SKM-1 treated with dmso at 0.1 percent for 144 hours (cell line): Measurements from ENCODE around the gene TPST2.
A peak's percentile ranks its signal among the peaks of the same experiment; 100 is the strongest.

Experiments used
- DNase-seq: peaks from one replicate; lab custom pipeline; 2025; ENCODE audit not compliant: unreplicated experiment; lab: John Stamatoyannopoulos, UW

The TPST2 gene

GRCh38 chr22:26610996-26611395 lies 21.1 kb upstream of the TPST2 start:
- DNase-seq, result no peak

GRCh38 chr22:26610072-26610958 lies 20.4 kb upstream of the TPST2 start:
- no peak for DNase-seq

- DNase-seq, result no peak
Measured at GRCh38 chr22:26609287-26609686, 19.4 kb upstream of the TPST2 start.

- no peak for DNase-seq
Measured at GRCh38 chr22:26608129-26608528, 18.2 kb upstream of the TPST2 start.

GRCh38 chr22:26606611-26607010 lies 16.7 kb upstream of the TPST2 start:
- DNase-seq, result no peak

GRCh38 chr22:26604368-26604767 lies 14.4 kb upstream of the TPST2 start:
- DNase-seq, result no peak

GRCh38 chr22:26602127-26602526 lies 12.2 kb upstream of the TPST2 start:
- DNase-seq, result no peak

GRCh38 chr22:26601726-26602125 lies 11.8 kb upstream of the TPST2 start:
- DNase-seq, result no peak

- DNase-seq, result no peak
Measured at GRCh38 chr22:26599505-26599904, 9.6 kb upstream of the TPST2 start.

- no peak for DNase-seq
Measured at GRCh38 chr22:26597480-26597879, 7.5 kb upstream of the TPST2 start.

- no peak for DNase-seq
Measured at GRCh38 chr22:26597026-26597425, 7.1 kb upstream of the TPST2 start.

GRCh38 chr22:26593763-26594162 lies 3.8 kb upstream of the TPST2 start:
- no peak for DNase-seq

GRCh38 chr22:26592421-26592891 lies 2.5 kb upstream of the TPST2 start:
- peak; percentile 51 for DNase-seq

GRCh38 chr22:26589367-26589844 lies 526 bp downstream of the TPST2 start:
- no peak for DNase-seq

- DNase-seq, result no peak
Measured at GRCh38 chr22:26588729-26589366, 1.1 kb downstream of the TPST2 start.

- peak; percentile 84 for DNase-seq
Measured at GRCh38 chr22:26587991-26588613, 1.8 kb downstream of the TPST2 start.

GRCh38 chr22:26586556-26587325 lies 3.2 kb downstream of the TPST2 start:
- DNase-seq, result no peak

- no peak for DNase-seq
Measured at GRCh38 chr22:26585104-26585790, 4.7 kb downstream of the TPST2 start.

GRCh38 chr22:26584010-26584409 lies 5.9 kb downstream of the TPST2 start:
- DNase-seq, result no peak

- no peak for DNase-seq
Measured at GRCh38 chr22:26581633-26582168, 8.2 kb downstream of the TPST2 start.
